ENCODE results near the gene POU6F1. TPM values are rescaled to one million over a fixed set of nuclear protein-coding genes. Genes with fewer than 3 reads are reported as not detected.

The POU6F1 gene
- total RNA-seq = 3.1 and 6.3 TPM in 2 replicates
- 3.2 and 5.9 TPM in 2 replicates for polyA plus RNA-seq

- Histone ChIP-seq H3K4me2 (peak within 1 kb of the TSS; percentile 82), H3K4me1 (ENCODE audit: insufficient read depth) (peaks cover 14% of the 10 kb centered on the region), H3K27me3 (no peaks in the 10 kb centered on the region), H3K9me3 (ENCODE audit: low read depth) (no peaks in the 10 kb centered on the region), H3K79me2 (peaks cover 9% of the 10 kb centered on the region), H3K9me2 (replicated peaks; ENCODE audit: insufficient read depth) (no peaks in the 10 kb centered on the region), H3K36me3 (replicated peaks; ENCODE audit: insufficient read depth, low read depth) (no peaks in the 10 kb centered on the region), H3K4me3 (peak within 1 kb of the TSS; percentile 92), H3K27ac (peak within 1 kb of the TSS; percentile 83), H2AFZ (peak within 1 kb of the TSS; percentile 64), H4K20me1 (ENCODE audit: insufficient read depth, poor library complexity, severe bottlenecking) (no peaks in the 10 kb centered on the region)
- peak; percentile 93 for DNase-seq (ENCODE audit: low spot score)
- 7% methylated on average over 22 of the region's 35 CpGs for WGBS (ENCODE audit: low lambda C conversion rate, missing lambda C conversion rate)
- TF ChIP-seq CTCF (IDR thresholded peaks at IDR 0.05; ENCODE audit: poor library complexity) (peak; percentile 47), EZH2phosphoT487 (IDR thresholded peaks at IDR 0.05; ENCODE audit: low read depth, severe bottlenecking, unreplicated experiment) (no peak), EZH2 (IDR thresholded peaks at IDR 0.05; ENCODE audit: borderline replicate concordance) (no peak)
Observed at GRCh38 chr12:51217968-51218606, at the start of gene POU6F1. Gene POU6F1, minus strand, starts transcription at chr12:51218062. Its CDS starts 11,226 bp downstream, at chr12:51206836.

DNA sequence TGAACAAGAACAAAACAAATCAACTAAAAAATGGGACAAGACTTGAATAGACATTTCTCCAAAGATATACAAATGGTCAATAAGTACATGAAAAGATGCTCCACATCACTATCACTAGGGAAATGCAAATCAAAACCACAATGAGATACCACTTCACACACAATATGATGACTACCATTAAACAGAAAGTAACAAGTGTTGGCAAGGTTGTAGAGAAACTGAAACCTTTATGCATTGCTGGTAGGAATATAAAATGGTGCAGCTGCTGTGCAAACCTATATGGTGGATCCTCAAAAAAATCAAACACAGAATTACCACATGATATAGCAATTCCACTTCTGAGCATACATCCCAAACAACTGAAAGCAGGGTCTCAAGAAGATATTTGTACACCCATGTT lies 47.2 kb upstream of the POU6F1 start:
- peaks cover 17% of the 10 kb centered on the region for H3K79me2 ChIP-seq
- no peak overlapping the region for H3K4me2 ChIP-seq
- H3K4me1 ChIP-seq (ENCODE audit: insufficient read depth) = no peaks in the 10 kb centered on the region
- H3K4me3 ChIP-seq = no peak overlapping the region
- no peaks in the 10 kb centered on the region for H3K27me3 ChIP-seq
- no peak for TF ChIP-seq CTCF (IDR thresholded peaks at IDR 0.05; ENCODE audit: poor library complexity)
- TF ChIP-seq EZH2phosphoT487 (IDR thresholded peaks at IDR 0.05; ENCODE audit: low read depth, severe bottlenecking, unreplicated experiment) = no peak
- no peak for TF ChIP-seq EZH2 (IDR thresholded peaks at IDR 0.05; ENCODE audit: borderline replicate concordance)
- no peak overlapping the region for H2AFZ ChIP-seq
- DNase-seq (ENCODE audit: low spot score) = no peak
- H3K36me3 ChIP-seq (replicated peaks; ENCODE audit: insufficient read depth, low read depth) = no peaks in the 10 kb centered on the region
- no peak overlapping the region for H3K27ac ChIP-seq
- H3K9me2 ChIP-seq (replicated peaks; ENCODE audit: insufficient read depth) = no peaks in the 10 kb centered on the region
- H4K20me1 ChIP-seq (ENCODE audit: insufficient read depth, poor library complexity, severe bottlenecking) = no peaks in the 10 kb centered on the region
- no peaks in the 10 kb centered on the region for H3K9me3 ChIP-seq (ENCODE audit: low read depth)

GRCh38 chr12:51264297-51264696 lies 46.4 kb upstream of the POU6F1 start:
- no peak overlapping the region for H3K4me2 ChIP-seq
- DNase-seq (ENCODE audit: low spot score) = no peak
- H3K27ac ChIP-seq = no peak overlapping the region
- peaks cover 17% of the 10 kb centered on the region for H3K79me2 ChIP-seq
- no peaks in the 10 kb centered on the region for H3K4me1 ChIP-seq (ENCODE audit: insufficient read depth)
- no peak overlapping the region for H2AFZ ChIP-seq
- no peaks in the 10 kb centered on the region for H3K27me3 ChIP-seq
- H4K20me1 ChIP-seq (ENCODE audit: insufficient read depth, poor library complexity, severe bottlenecking) = no peaks in the 10 kb centered on the region
- no peaks in the 10 kb centered on the region for H3K36me3 ChIP-seq (replicated peaks; ENCODE audit: insufficient read depth, low read depth)
- no peaks in the 10 kb centered on the region for H3K9me2 ChIP-seq (replicated peaks; ENCODE audit: insufficient read depth)
- no peak overlapping the region for H3K4me3 ChIP-seq
- WGBS (ENCODE audit: low lambda C conversion rate, missing lambda C conversion rate) = 96% methylated on average over 5 of the region's 5 CpGs
- TF ChIP-seq EZH2phosphoT487 (IDR thresholded peaks at IDR 0.05; ENCODE audit: low read depth, severe bottlenecking, unreplicated experiment) (no peak), EZH2 (IDR thresholded peaks at IDR 0.05; ENCODE audit: borderline replicate concordance) (no peak), CTCF (IDR thresholded peaks at IDR 0.05; ENCODE audit: poor library complexity) (no peak)
- H3K9me3 ChIP-seq (ENCODE audit: low read depth) = no peaks in the 10 kb centered on the region

All from hepatocyte (in vitro differentiated cells).